ENCODE data around the gene FAM228B.

GRCh38 chr2:24085200-24085489, 38.1 kb upstream of the FAM228B start:
- no peak for TF ChIP-seq CTCF (IDR thresholded peaks at IDR 0.05)
- no peak for TF ChIP-seq EZH2 (IDR thresholded peaks at IDR 0.05; ENCODE audit: borderline replicate concordance, insufficient read depth, low read depth, low read length, poor library complexity, severe bottlenecking)

Measured in B cell (primary cell).